Adrenal gland (tissue), 12 donors: Measurements from ENCODE around the gene SUPT7L. TPM values are rescaled to one million over a fixed set of nuclear protein-coding genes. Genes with fewer than 3 reads are reported as not detected.

Experiments
- DNase-seq, 7 donors: peaks; one replicate each; pipeline ENCODE4 v3.0.0-alpha.2; 2019 to 2020
- H3K27ac ChIP-seq, 5 donors: fragments of 200-600 bp; sonication (generic) in 4 of 5; 1 replicate in 3 of 5; 2 replicates in 2 of 5; pipeline versions ENCODE4 v1.5.1 to v1.8.0; 2016 to 2020; ENCODE audit warnings: mild to moderate bottlenecking in 1 of 5
- H3K27me3 ChIP-seq: fragments of 200-600 bp; 2 replicates; pipeline ENCODE4 v1.8.0; 2021
- H3K36me3 ChIP-seq, 2 donors: fragments of 200-600 bp; replicated peaks in 1 of 2; 1 replicate in 1 of 2; 2 replicates in 1 of 2; pipeline versions ENCODE4 v1.5.1 to v1.8.0; 2018 to 2022
- H3K4me1 ChIP-seq, 2 donors: fragments of 200-600 bp; replicated peaks in 1 of 2; 1 replicate in 1 of 2; 2 replicates in 1 of 2; pipeline versions ENCODE4 v1.5.1 to v1.8.0; 2018 to 2021
- H3K4me3 ChIP-seq, 4 donors: fragments of 200-600 bp; sonication (generic) in 3 of 4; one replicate each; pipeline ENCODE4 v1.5.1; 2016 to 2018
- H3K9me3 ChIP-seq, 3 donors: fragments of 200-600 bp; sonication (generic) in 1 of 3; replicated peaks in 1 of 3; 1 replicate in 2 of 3; 2 replicates in 1 of 3; pipeline versions ENCODE4 v1.5.1 to v1.8.0; 2016 to 2021
- POLR2A ChIP-seq, 2 donors: fragments of 450-650 bp; IDR thresholded peaks; one replicate each; pipeline ENCODE4 v1.6.1; 2017; ENCODE audit warnings: antibody characterized with exemption in 2 of 2, mild to moderate bottlenecking in 2 of 2, moderate library complexity in 1 of 2
- WGBS, 4 donors: extraction: QIAGEN DNeasy Blood & Tissue Kit in 2 of 4; methylation state at CpG; one replicate each; pipeline versions ENCODE4 v1.1.5 to v1.1.7; 2013 to 2017; 5-methylcytosine and 5-hydroxymethylcytosine counted together
- intact Hi-C, 2 donors: fragments of 100-400 bp; cut with DNase I; formaldehyde crosslinking; loops; one replicate each; pipeline versions ENCODE4 v1.14.1 to v1.15.0; 2022 to 2023
- polyA plus RNA-seq, 3 donors: library from polyadenylated mRNA; stranded (reverse); fragments of 200-250 nt in 2 of 3; fragments of 350-450 nt in 1 of 3; fragmentation: Illumina TruSeq in 1 of 3; extraction: RNeasy Lipid Tissue Mini Kit (QIAGEN cat#74804) in 1 of 3; gene quantifications; one replicate each; pipeline ENCODE4 v1.2.3, GENCODE V29; 2013 to 2014
- total RNA-seq, 9 donors: library from RNA; depleted of rRNA in 4 of 9; stranded (reverse); fragments of >200 nt in 4 of 9; fragments of 120-200 nt in 1 of 9; fragmentation: NEBNext Ultra II Directional in 1 of 9; extraction: Animal tissue kit (Norgen Biotek cat#: 25700) in 1 of 9; gene quantifications; one replicate each; pipeline versions ENCODE4 v1.1.0 to v1.2.4, GENCODE V29; 2013 to 2023
- TF ChIP-seq, protein P1 (sequence below), 6 experiments: fragments of 450-650 bp in 4 of 6; fragments of 200-600 bp in 2 of 6; sonication (generic) in 1 of 6; IDR thresholded peaks; 1 replicate in 5 of 6; 2 replicates in 1 of 6; pipeline versions ENCODE4 v1.5.1 to v1.8.0; 2016 to 2021; ENCODE audit warnings: antibody characterized with exemption in 6 of 6, mild to moderate bottlenecking in 2 of 6, moderate library complexity in 1 of 6
- donor health status: healthy with polysubstance abuse.
- donor health status: Bipolar disorder and iron deficiency.
- donor health status: DM: yes; HTN: yes; CAD: no.
- donor health status: DM: no; HTN: no; CAD: no.
- donor health status: DM: no; HTN: no; CAD: no.
- donor health status: DM: yes; HTN: yes; CAD: no.

SUPT7L gene
- total and polyA plus RNA-seq, 12 donors = 16.6 to 51.4 (median 33.8) TPM

DNA sequence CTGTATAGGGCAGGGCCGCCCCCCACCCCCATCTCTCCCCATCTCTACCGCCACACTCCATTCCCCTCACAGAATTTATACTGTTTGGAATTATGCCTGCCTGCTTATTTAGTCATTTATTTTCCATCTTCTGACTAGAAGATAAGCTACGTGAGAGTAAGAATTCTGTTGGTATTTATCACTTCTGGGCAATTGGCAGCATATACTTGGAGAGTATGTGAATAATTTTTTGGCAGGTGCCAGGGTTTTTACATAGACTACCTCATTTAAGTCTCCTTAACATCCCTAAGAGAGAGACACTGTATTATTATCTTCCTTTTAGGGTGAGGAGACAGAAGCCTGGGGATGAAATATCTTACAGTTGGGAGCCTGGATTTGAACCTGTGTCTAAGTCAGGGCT, 45.3 kb upstream of the SUPT7L start:
- WGBS, 4 donors = 71 to 80% (median 77%) methylated on average over 3 of the region's 3 CpGs
- TF ChIP-seq, protein P1, sequence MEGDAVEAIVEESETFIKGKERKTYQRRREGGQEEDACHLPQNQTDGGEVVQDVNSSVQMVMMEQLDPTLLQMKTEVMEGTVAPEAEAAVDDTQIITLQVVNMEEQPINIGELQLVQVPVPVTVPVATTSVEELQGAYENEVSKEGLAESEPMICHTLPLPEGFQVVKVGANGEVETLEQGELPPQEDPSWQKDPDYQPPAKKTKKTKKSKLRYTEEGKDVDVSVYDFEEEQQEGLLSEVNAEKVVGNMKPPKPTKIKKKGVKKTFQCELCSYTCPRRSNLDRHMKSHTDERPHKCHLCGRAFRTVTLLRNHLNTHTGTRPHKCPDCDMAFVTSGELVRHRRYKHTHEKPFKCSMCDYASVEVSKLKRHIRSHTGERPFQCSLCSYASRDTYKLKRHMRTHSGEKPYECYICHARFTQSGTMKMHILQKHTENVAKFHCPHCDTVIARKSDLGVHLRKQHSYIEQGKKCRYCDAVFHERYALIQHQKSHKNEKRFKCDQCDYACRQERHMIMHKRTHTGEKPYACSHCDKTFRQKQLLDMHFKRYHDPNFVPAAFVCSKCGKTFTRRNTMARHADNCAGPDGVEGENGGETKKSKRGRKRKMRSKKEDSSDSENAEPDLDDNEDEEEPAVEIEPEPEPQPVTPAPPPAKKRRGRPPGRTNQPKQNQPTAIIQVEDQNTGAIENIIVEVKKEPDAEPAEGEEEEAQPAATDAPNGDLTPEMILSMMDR (IDR thresholded peaks at IDR 0.05) = no peak
- no peak for TF ChIP-seq POLR2A (IDR thresholded peaks at IDR 0.05)
- Histone ChIP-seq H3K27ac (peak overlapping the region in 2 of 5 donors; percentile 76 to 91), H3K4me3 (no peak overlapping the region), H3K27me3 (no peaks in the 10 kb centered on the region), H3K36me3 (no peaks in the 10 kb centered on the region), H3K4me1 (peaks cover 22 to 33% of the 10 kb centered on the region in 2 donors), H3K9me3 (no peaks in the 10 kb centered on the region)
- no peak for DNase-seq
- intact Hi-C loops = loop anchor here (10.0 kb wide), 2 partner anchors 686 to 696 kb away; partner anchors contain the start of gene FOSL2 (in 1 of the 2)

DNA sequence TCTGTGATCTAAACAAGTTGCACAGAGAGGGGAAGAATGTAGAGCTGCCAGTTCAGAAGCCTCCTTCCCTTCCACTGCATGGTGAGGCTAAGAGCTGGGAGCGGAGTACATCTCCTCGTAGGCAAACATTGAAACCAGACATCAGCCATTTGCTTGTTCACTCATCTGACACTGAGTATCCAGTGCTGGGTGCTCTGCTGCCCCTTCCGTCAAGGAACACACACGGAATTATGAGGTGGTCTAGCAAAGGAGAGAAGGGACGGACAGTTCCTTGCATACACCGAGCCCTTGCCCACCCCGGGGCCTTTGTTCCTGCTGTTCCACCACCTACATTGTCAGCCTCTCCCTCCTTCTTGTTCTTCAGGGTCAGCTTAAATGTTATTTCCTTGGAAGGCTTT, 44.8 kb upstream of the SUPT7L start:
- WGBS, 4 donors = 90 to 96% (median 93%) methylated on average over 7 of the region's 7 CpGs
- H3K27ac ChIP-seq = peak overlapping the region in 3 of 5 donors; percentile 76 to 91 (median 85)
- no peaks in the 10 kb centered on the region for H3K9me3 ChIP-seq
- H3K36me3 ChIP-seq = no peaks in the 10 kb centered on the region
- peak in 1 of 7 donors; percentile 41 for DNase-seq
- intact Hi-C loops = loop anchor here (10.0 kb wide), 2 partner anchors 687 to 697 kb away; partner anchors contain the start of gene FOSL2 (in 1 of the 2)
- H3K4me1 ChIP-seq = peaks cover 22 to 37% of the 10 kb centered on the region in 2 donors
- TF ChIP-seq POLR2A (IDR thresholded peaks at IDR 0.05) = no peak
- TF ChIP-seq, protein P1 (IDR thresholded peaks at IDR 0.05) = no peak
- H3K4me3 ChIP-seq = no peak overlapping the region
- H3K27me3 ChIP-seq = no peaks in the 10 kb centered on the region

DNA sequence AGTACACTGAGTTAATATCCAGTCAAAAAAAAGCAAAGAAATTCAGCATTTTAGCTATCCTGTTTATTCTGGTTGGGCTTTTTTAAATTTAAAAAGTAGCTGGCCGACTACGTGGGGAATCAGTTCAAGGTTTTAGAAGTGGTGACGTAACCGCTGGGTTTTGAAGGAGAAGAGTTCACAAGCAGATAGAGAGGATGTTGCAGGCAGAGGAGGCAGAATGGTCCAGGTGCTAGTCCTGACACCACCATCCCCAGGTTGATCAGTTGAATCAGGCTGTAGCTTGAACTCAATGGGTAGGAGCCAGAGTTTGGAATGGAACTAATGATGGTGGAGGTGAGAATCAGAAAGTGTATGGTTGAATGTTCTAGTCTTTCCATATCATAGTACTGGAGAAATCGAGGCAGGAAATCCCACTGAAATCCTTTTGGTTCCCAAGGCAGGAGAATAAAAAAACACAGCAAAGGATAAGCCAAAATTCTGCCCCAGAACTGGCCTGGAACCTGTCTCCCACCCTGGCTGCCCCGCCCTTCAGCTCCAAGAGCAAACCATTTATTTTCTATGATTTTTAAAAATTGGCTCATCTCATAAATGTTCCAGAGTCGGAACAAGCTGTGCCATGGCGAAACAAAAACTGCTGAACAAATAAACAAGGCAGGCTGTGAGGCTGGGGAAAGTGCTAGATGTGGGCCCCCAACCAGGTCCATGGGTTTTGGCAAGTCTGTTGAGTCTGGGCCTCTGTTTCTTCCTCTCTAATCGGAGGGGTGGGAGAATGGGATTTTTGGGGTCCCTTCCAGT, 44.2 kb upstream of the SUPT7L start:
- DNase-seq = peak in 5 of 7 donors; percentile 55 to 69 (median 64)
- no peaks in the 10 kb centered on the region for H3K27me3 ChIP-seq
- intact Hi-C loops = loop anchor here (10.0 kb wide), 2 partner anchors 687 to 697 kb away; partner anchors contain the start of gene FOSL2 (in 1 of the 2)
- H3K36me3 ChIP-seq = no peaks in the 10 kb centered on the region
- H3K9me3 ChIP-seq = no peaks in the 10 kb centered on the region
- H3K4me3 ChIP-seq = no peak overlapping the region
- peak overlapping the region in 4 of 5 donors; percentile 68 to 91 (median 80) for H3K27ac ChIP-seq
- H3K4me1 ChIP-seq = peaks cover 22 to 37% of the 10 kb centered on the region in 2 donors
- TF ChIP-seq, protein P1 (IDR thresholded peaks at IDR 0.05) = no peak
- peak in 1 of 2 donors; percentile 12 for TF ChIP-seq POLR2A (IDR thresholded peaks at IDR 0.05)
- 59 to 65% (median 64%) methylated on average over 9 of the region's 9 CpGs for WGBS, 4 donors

DNA sequence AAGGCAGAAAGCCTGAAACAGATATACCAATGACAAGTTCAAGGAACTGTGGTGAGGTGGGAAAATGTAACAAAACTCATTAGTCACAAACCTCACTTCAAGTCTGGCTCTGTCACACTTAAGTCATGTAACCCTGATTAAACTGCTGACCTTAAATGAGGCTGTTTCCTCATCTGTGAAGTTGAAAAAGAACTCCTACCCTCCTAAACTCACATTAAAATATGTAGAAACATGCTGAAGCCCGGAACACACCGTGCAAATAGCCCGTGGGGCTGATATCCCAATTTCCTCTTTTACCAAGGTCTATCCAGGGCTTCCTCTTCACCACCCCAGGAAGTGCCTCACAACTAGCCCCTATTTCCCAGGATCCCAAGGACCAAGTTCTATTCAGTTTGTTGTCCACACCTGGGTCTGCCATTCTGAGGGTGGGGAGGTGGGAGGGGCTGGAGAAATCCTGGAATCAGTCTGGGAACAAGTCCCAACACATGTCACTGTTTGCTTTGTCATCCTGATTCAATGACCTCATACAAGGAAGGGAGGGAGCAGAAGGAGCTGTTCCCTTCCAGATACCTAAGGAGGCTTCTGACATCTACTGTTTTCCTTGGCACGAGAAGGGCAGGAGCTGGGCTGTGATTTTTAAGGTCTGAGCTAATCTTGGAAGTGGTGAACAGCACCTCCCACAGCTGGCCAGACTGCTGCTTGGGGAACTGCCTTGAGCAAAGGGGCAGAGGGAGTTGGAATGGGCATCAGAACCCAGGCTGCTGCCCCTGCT, 42.6 kb upstream of the SUPT7L start:
- 12 to 36% (median 19%) methylated on average over 4 of the region's 4 CpGs for WGBS, 4 donors
- no peaks in the 10 kb centered on the region for H3K9me3 ChIP-seq
- peak overlapping the region; percentile 68 to 91 (median 81) for H3K27ac ChIP-seq
- no peaks in the 10 kb centered on the region for H3K27me3 ChIP-seq
- no peak overlapping the region for H3K4me3 ChIP-seq
- H3K36me3 ChIP-seq = no peaks in the 10 kb centered on the region
- DNase-seq = peak; percentile 50 to 85 (median 73)
- peaks cover 22 to 37% of the 10 kb centered on the region in 2 donors for H3K4me1 ChIP-seq
- intact Hi-C loops = loop anchor here (10.0 kb wide), 2 partner anchors 689 to 699 kb away; partner anchors contain the start of gene FOSL2 (in 1 of the 2)
- peak in 1 of 2 donors; percentile 53 for TF ChIP-seq POLR2A (IDR thresholded peaks at IDR 0.05)
- TF ChIP-seq, protein P1 (IDR thresholded peaks at IDR 0.05) = no peak
